Dendritic cell treated with granulocyte-macrophage colony-stimulating factor and Interleukin-4, amounts not matched to agents 40 ng/mL and 50 ng/mL, for 4 days (primary cell): ENCODE measurements around the gene NDST1.

Experiments
- H3K27ac Mint-ChIP-seq: one replicate; pipeline ENCODE4 v1.8.0; 2022; ENCODE audit warnings: mild to moderate bottlenecking, mixed read lengths
- H3K27me3 Mint-ChIP-seq: one replicate; pipeline ENCODE4 v1.8.0; 2022; ENCODE audit warnings: mild to moderate bottlenecking, mixed read lengths
- H3K36me3 Mint-ChIP-seq: one replicate; pipeline ENCODE4 v1.8.0; 2022; ENCODE audit warnings: low read depth, mixed read lengths
- H3K4me1 Mint-ChIP-seq: one replicate; pipeline ENCODE4 v1.8.0; 2022; ENCODE audit warnings: low read depth, mixed read lengths
- H3K4me3 Mint-ChIP-seq: one replicate; pipeline ENCODE4 v1.8.0; 2022; ENCODE audit warnings: mild to moderate bottlenecking, moderate library complexity, mixed read lengths
- H3K9me3 Mint-ChIP-seq: one replicate; pipeline ENCODE4 v1.8.0; 2022; ENCODE audit warnings: mixed read lengths
- intact Hi-C: fragments of 100-400 bp; cut with micrococcal nuclease; formaldehyde crosslinking; loops from one replicate; pipeline ENCODE4 v1.15.0; 2022

The NDST1 gene

GRCh38 chr5:150587856-150588595 lies 80.1 kb downstream of the NDST1 start:
- Mint-ChIP-seq H3K27ac (no peak overlapping the region), H3K36me3 (no peaks in the 10 kb centered on the region), H3K4me3 (no peak overlapping the region), H3K9me3 (no peaks in the 10 kb centered on the region), H3K4me1 (peaks cover 4% of the 10 kb centered on the region), H3K27me3 (peaks cover 1% of the 10 kb centered on the region)
- intact Hi-C loops = no loop called here

GRCh38 chr5:150588596-150588890 lies 80.6 kb downstream of the NDST1 start:
- H3K4me3 Mint-ChIP-seq = no peak overlapping the region
- no peaks in the 10 kb centered on the region for H3K36me3 Mint-ChIP-seq
- H3K27ac Mint-ChIP-seq = no peak overlapping the region
- H3K27me3 Mint-ChIP-seq = peaks cover 1% of the 10 kb centered on the region
- H3K4me1 Mint-ChIP-seq = peaks cover 4% of the 10 kb centered on the region
- no peaks in the 10 kb centered on the region for H3K9me3 Mint-ChIP-seq
- intact Hi-C loops = no loop called here

- Mint-ChIP-seq H3K27me3 (peaks cover 1% of the 10 kb centered on the region), H3K36me3 (no peaks in the 10 kb centered on the region), H3K4me1 (peaks cover 4% of the 10 kb centered on the region), H3K27ac (no peak overlapping the region), H3K9me3 (no peaks in the 10 kb centered on the region), H3K4me3 (no peak overlapping the region)
- intact Hi-C loops = no loop called here
Observed at GRCh38 chr5:150589862-150590601, 82.1 kb downstream of the NDST1 start.

GRCh38 chr5:150590979-150591695 lies 83.2 kb downstream of the NDST1 start:
- H3K36me3 Mint-ChIP-seq = no peaks in the 10 kb centered on the region
- no peak overlapping the region for H3K4me3 Mint-ChIP-seq
- H3K4me1 Mint-ChIP-seq = peaks cover 4% of the 10 kb centered on the region
- intact Hi-C loops = no loop called here
- peaks cover 1% of the 10 kb centered on the region for H3K27me3 Mint-ChIP-seq
- H3K9me3 Mint-ChIP-seq = no peaks in the 10 kb centered on the region
- H3K27ac Mint-ChIP-seq = no peak overlapping the region

GRCh38 chr5:150593593-150593992 lies 85.7 kb downstream of the NDST1 start:
- intact Hi-C loops = no loop called here
- Mint-ChIP-seq H3K4me1 (peaks cover 5% of the 10 kb centered on the region), H3K36me3 (no peaks in the 10 kb centered on the region), H3K27me3 (peaks cover 1% of the 10 kb centered on the region), H3K27ac (no peak overlapping the region), H3K9me3 (no peaks in the 10 kb centered on the region), H3K4me3 (no peak overlapping the region)

- no peaks in the 10 kb centered on the region for H3K36me3 Mint-ChIP-seq
- H3K4me1 Mint-ChIP-seq = peaks cover 5% of the 10 kb centered on the region
- H3K27ac Mint-ChIP-seq = no peak overlapping the region
Observed at GRCh38 chr5:150593996-150594395, 86.1 kb downstream of the NDST1 start.

GRCh38 chr5:150595466-150596031 lies 87.6 kb downstream of the NDST1 start:
- Mint-ChIP-seq H3K27me3 (peaks cover 1% of the 10 kb centered on the region), H3K4me1 (peaks cover 5% of the 10 kb centered on the region), H3K4me3 (no peak overlapping the region), H3K36me3 (no peaks in the 10 kb centered on the region), H3K9me3 (no peaks in the 10 kb centered on the region), H3K27ac (no peak overlapping the region)
- intact Hi-C loops = no loop called here

More at GRCh38 chr5:150593996-150594395, 86.1 kb downstream of the NDST1 start:
- intact Hi-C loops = no loop called here
- H3K4me3 Mint-ChIP-seq = no peak overlapping the region
- H3K9me3 Mint-ChIP-seq = no peaks in the 10 kb centered on the region
- H3K27me3 Mint-ChIP-seq = peaks cover 1% of the 10 kb centered on the region

- H3K9me3 Mint-ChIP-seq = no peaks in the 10 kb centered on the region
- peaks cover 1% of the 10 kb centered on the region for H3K27me3 Mint-ChIP-seq
- H3K36me3 Mint-ChIP-seq = no peaks in the 10 kb centered on the region
- no peak overlapping the region for H3K27ac Mint-ChIP-seq
- H3K4me1 Mint-ChIP-seq = peaks cover 5% of the 10 kb centered on the region
- H3K4me3 Mint-ChIP-seq = no peak overlapping the region
- intact Hi-C loops = no loop called here
Observed at GRCh38 chr5:150596313-150596712, 88.4 kb downstream of the NDST1 start.

- Mint-ChIP-seq H3K4me1 (peaks cover 5% of the 10 kb centered on the region), H3K9me3 (no peaks in the 10 kb centered on the region), H3K36me3 (no peaks in the 10 kb centered on the region), H3K27ac (no peak overlapping the region), H3K27me3 (peaks cover 1% of the 10 kb centered on the region), H3K4me3 (no peak overlapping the region)
- intact Hi-C loops = no loop called here
Observed at GRCh38 chr5:150596826-150597225, 88.9 kb downstream of the NDST1 start.

GRCh38 chr5:150598006-150598405 lies 90.1 kb downstream of the NDST1 start:
- no peaks in the 10 kb centered on the region for H3K9me3 Mint-ChIP-seq
- H3K27ac Mint-ChIP-seq = no peak overlapping the region
- intact Hi-C loops = no loop called here
- H3K36me3 Mint-ChIP-seq = no peaks in the 10 kb centered on the region
- H3K4me3 Mint-ChIP-seq = no peak overlapping the region
- H3K27me3 Mint-ChIP-seq = no peaks in the 10 kb centered on the region
- peaks cover 5% of the 10 kb centered on the region for H3K4me1 Mint-ChIP-seq

GRCh38 chr5:150598821-150599273 lies 90.9 kb downstream of the NDST1 start:
- Mint-ChIP-seq H3K4me3 (no peak overlapping the region), H3K27ac (no peak overlapping the region), H3K9me3 (no peaks in the 10 kb centered on the region), H3K27me3 (no peaks in the 10 kb centered on the region), H3K4me1 (peaks cover 5% of the 10 kb centered on the region), H3K36me3 (no peaks in the 10 kb centered on the region)
- intact Hi-C loops = no loop called here

GRCh38 chr5:150599281-150599680 lies 91.3 kb downstream of the NDST1 start:
- no peaks in the 10 kb centered on the region for H3K36me3 Mint-ChIP-seq
- no peaks in the 10 kb centered on the region for H3K9me3 Mint-ChIP-seq
- H3K4me1 Mint-ChIP-seq = peaks cover 5% of the 10 kb centered on the region
- H3K4me3 Mint-ChIP-seq = no peak overlapping the region
- H3K27me3 Mint-ChIP-seq = no peaks in the 10 kb centered on the region
- intact Hi-C loops = no loop called here
- no peak overlapping the region for H3K27ac Mint-ChIP-seq

- Mint-ChIP-seq H3K9me3 (no peaks in the 10 kb centered on the region), H3K4me1 (peaks cover 5% of the 10 kb centered on the region), H3K4me3 (no peak overlapping the region), H3K27me3 (no peaks in the 10 kb centered on the region), H3K36me3 (no peaks in the 10 kb centered on the region), H3K27ac (no peak overlapping the region)
- intact Hi-C loops = no loop called here
Observed at GRCh38 chr5:150599917-150600511, 92.1 kb downstream of the NDST1 start.
